Measurements from ENCODE around the gene SCFD2.

SCFD2 gene

GRCh38 chr4:52852041-52852440 lies 513.8 kb downstream of the SCFD2 start:
- Histone ChIP-seq H3K4me1 (no peaks in the 10 kb centered on the region), H3K36me3 (no peaks in the 10 kb centered on the region), H3K4me3 (ENCODE audit: low read depth, low read length) (no peak overlapping the region), H3K9me3 (no peaks in the 10 kb centered on the region), H3K27me3 (no peaks in the 10 kb centered on the region)
- no peak for DNase-seq
- no peak for TF ChIP-seq CTCF (IDR thresholded peaks at IDR 0.05; ENCODE audit: low read depth, low read length)

GRCh38 chr4:52850406-52851124 lies 515.3 kb downstream of the SCFD2 start:
- H3K4me1 ChIP-seq: no peaks in the 10 kb centered on the region
- H3K27me3 ChIP-seq: no peaks in the 10 kb centered on the region
- H3K4me3 ChIP-seq (ENCODE audit: low read depth, low read length): no peak overlapping the region
- no peaks in the 10 kb centered on the region for H3K36me3 ChIP-seq
- no peak for TF ChIP-seq CTCF (IDR thresholded peaks at IDR 0.05; ENCODE audit: low read depth, low read length)
- no peaks in the 10 kb centered on the region for H3K9me3 ChIP-seq
- no peak for DNase-seq

GRCh38 chr4:52848254-52848653 lies 517.6 kb downstream of the SCFD2 start:
- Histone ChIP-seq H3K4me3 (ENCODE audit: low read depth, low read length) (no peak overlapping the region), H3K36me3 (no peaks in the 10 kb centered on the region), H3K4me1 (no peaks in the 10 kb centered on the region), H3K9me3 (no peaks in the 10 kb centered on the region), H3K27me3 (no peaks in the 10 kb centered on the region)
- no peak for DNase-seq
- no peak for TF ChIP-seq CTCF (IDR thresholded peaks at IDR 0.05; ENCODE audit: low read depth, low read length)

GRCh38 chr4:52846502-52846901 lies 519.4 kb downstream of the SCFD2 start:
- H3K36me3 ChIP-seq: no peaks in the 10 kb centered on the region
- no peak for TF ChIP-seq CTCF (IDR thresholded peaks at IDR 0.05; ENCODE audit: low read depth, low read length)
- peaks cover 10% of the 10 kb centered on the region for H3K4me1 ChIP-seq

GRCh38 chr4:52844596-52844995 lies 521.3 kb downstream of the SCFD2 start:
- H3K9me3 ChIP-seq: no peaks in the 10 kb centered on the region
- H3K36me3 ChIP-seq: no peaks in the 10 kb centered on the region
- no peak for DNase-seq
- no peak overlapping the region for H3K4me3 ChIP-seq (ENCODE audit: low read depth, low read length)
- H3K4me1 ChIP-seq: peaks cover 19% of the 10 kb centered on the region
- TF ChIP-seq CTCF (IDR thresholded peaks at IDR 0.05; ENCODE audit: low read depth, low read length): no peak
- H3K27me3 ChIP-seq: no peaks in the 10 kb centered on the region

More at GRCh38 chr4:52846502-52846901, 519.4 kb downstream of the SCFD2 start:
- no peaks in the 10 kb centered on the region for H3K9me3 ChIP-seq
- no peak overlapping the region for H3K4me3 ChIP-seq (ENCODE audit: low read depth, low read length)
- no peak for DNase-seq
- H3K27me3 ChIP-seq: no peaks in the 10 kb centered on the region

- H3K4me3 ChIP-seq (ENCODE audit: low read depth, low read length): no peak overlapping the region
- no peaks in the 10 kb centered on the region for H3K36me3 ChIP-seq
- no peaks in the 10 kb centered on the region for H3K9me3 ChIP-seq
- DNase-seq: no peak
- TF ChIP-seq CTCF (IDR thresholded peaks at IDR 0.05; ENCODE audit: low read depth, low read length): no peak
- H3K27me3 ChIP-seq: no peaks in the 10 kb centered on the region
- H3K4me1 ChIP-seq: peaks cover 23% of the 10 kb centered on the region
Measured at GRCh38 chr4:52843958-52844357, 521.9 kb downstream of the SCFD2 start.
